ENCODE results near the gene GFI1B. TPM values are rescaled to one million over a fixed set of nuclear protein-coding genes. Genes with fewer than 3 reads are reported as not detected.

Gene GFI1B
- total RNA-seq, 2 donors from 2014 or later, result 0.44 TPM; not detected in 1

GRCh38 chr9:133031496-133031911 lies 53.0 kb downstream of the GFI1B start:
- H3K4me3 Mint-ChIP-seq, result peak overlapping the region; percentile 97
- TF ChIP-seq, protein P1, sequence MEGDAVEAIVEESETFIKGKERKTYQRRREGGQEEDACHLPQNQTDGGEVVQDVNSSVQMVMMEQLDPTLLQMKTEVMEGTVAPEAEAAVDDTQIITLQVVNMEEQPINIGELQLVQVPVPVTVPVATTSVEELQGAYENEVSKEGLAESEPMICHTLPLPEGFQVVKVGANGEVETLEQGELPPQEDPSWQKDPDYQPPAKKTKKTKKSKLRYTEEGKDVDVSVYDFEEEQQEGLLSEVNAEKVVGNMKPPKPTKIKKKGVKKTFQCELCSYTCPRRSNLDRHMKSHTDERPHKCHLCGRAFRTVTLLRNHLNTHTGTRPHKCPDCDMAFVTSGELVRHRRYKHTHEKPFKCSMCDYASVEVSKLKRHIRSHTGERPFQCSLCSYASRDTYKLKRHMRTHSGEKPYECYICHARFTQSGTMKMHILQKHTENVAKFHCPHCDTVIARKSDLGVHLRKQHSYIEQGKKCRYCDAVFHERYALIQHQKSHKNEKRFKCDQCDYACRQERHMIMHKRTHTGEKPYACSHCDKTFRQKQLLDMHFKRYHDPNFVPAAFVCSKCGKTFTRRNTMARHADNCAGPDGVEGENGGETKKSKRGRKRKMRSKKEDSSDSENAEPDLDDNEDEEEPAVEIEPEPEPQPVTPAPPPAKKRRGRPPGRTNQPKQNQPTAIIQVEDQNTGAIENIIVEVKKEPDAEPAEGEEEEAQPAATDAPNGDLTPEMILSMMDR (conservative IDR thresholded peaks at IDR 0.05), result no peak
- H3K27ac Mint-ChIP-seq, result peak overlapping the region; percentile 99
- H3K27me3 Mint-ChIP-seq (ENCODE audit: insufficient read depth), result peaks cover 3% of the 10 kb centered on the region
- Histone ChIP-seq H3K9me3 (ENCODE audit: control insufficient read depth, low read length) (peaks cover 12% of the 10 kb centered on the region), H3K36me3 (ENCODE audit: control insufficient read depth, insufficient read depth, low read length) (peaks cover 25% of the 10 kb centered on the region), H3K4me1 (ENCODE audit: control insufficient read depth, insufficient read depth, low read length) (no peaks in the 10 kb centered on the region), H3K4me3 (ENCODE audit: low read length) (peak overlapping the region; percentile 95), H3K27me3 (ENCODE audit: control insufficient read depth, insufficient read depth, low read length, poor library complexity, severe bottlenecking) (no peaks in the 10 kb centered on the region), H3K9ac (ENCODE audit: extremely low read depth, low read length, poor library complexity, severe bottlenecking) (peak overlapping the region; percentile 90), H3K27ac (ENCODE audit: low read depth, low read length) (peak overlapping the region; percentile 82)
- 68 to 70% methylated on average over 8 to 10 of the region's 10 CpGs for WGBS, 2 experiments (ENCODE audit: insufficient coverage in 1 of 2, insufficient read length in 1 of 2)
- peak; percentile 62 for DNase-seq
- peaks cover 5% of the 10 kb centered on the region for H3K36me3 Mint-ChIP-seq (ENCODE audit: low read depth)
- no peaks in the 10 kb centered on the region for H3K9me3 Mint-ChIP-seq
- H3K4me1 Mint-ChIP-seq, result peaks cover 17% of the 10 kb centered on the region

DNA sequence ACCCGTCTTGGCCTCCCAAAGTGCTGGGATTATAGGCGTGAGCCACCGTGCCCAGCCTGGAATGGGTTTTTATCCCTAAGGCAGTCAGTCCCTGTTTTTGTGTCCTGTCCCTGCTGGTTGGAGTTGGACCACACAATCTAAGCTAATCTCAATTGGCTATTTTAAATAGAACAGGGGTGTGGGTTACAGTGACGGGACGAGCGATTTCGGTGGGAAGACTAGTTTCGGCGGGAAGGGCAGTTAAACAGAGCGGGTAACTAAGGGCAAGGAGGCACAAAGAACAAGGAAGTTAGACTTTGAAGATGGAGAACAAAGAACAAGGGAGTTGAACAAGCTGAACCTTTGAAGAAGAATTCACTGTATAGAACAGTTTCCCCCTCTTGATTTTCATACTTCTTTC lies 53.7 kb downstream of the GFI1B start:
- H3K27me3 Mint-ChIP-seq (ENCODE audit: insufficient read depth), result peaks cover 1% of the 10 kb centered on the region
- Histone ChIP-seq H3K27ac (ENCODE audit: low read depth, low read length) (no peak overlapping the region), H3K4me3 (ENCODE audit: low read length) (peak overlapping the region; percentile 95), H3K9me3 (ENCODE audit: control insufficient read depth, low read length) (peaks cover 12% of the 10 kb centered on the region), H3K36me3 (ENCODE audit: control insufficient read depth, insufficient read depth, low read length) (peaks cover 25% of the 10 kb centered on the region), H3K4me1 (ENCODE audit: control insufficient read depth, insufficient read depth, low read length) (no peaks in the 10 kb centered on the region), H3K27me3 (ENCODE audit: control insufficient read depth, insufficient read depth, low read length, poor library complexity, severe bottlenecking) (no peaks in the 10 kb centered on the region), H3K9ac (ENCODE audit: extremely low read depth, low read length, poor library complexity, severe bottlenecking) (no peak overlapping the region)
- no peak overlapping the region for H3K27ac Mint-ChIP-seq
- H3K4me1 Mint-ChIP-seq, result peaks cover 17% of the 10 kb centered on the region
- H3K36me3 Mint-ChIP-seq (ENCODE audit: low read depth), result peaks cover 7% of the 10 kb centered on the region
- TF ChIP-seq, protein P1 (conservative IDR thresholded peaks at IDR 0.05), result no peak
- no peaks in the 10 kb centered on the region for H3K9me3 Mint-ChIP-seq
- 96 to 97% methylated on average over 6 to 10 of the region's 10 CpGs for WGBS, 2 experiments (ENCODE audit: insufficient coverage in 1 of 2, insufficient read length in 1 of 2)
- DNase-seq, result no peak
- H3K4me3 Mint-ChIP-seq, result peak overlapping the region; percentile 97

DNA sequence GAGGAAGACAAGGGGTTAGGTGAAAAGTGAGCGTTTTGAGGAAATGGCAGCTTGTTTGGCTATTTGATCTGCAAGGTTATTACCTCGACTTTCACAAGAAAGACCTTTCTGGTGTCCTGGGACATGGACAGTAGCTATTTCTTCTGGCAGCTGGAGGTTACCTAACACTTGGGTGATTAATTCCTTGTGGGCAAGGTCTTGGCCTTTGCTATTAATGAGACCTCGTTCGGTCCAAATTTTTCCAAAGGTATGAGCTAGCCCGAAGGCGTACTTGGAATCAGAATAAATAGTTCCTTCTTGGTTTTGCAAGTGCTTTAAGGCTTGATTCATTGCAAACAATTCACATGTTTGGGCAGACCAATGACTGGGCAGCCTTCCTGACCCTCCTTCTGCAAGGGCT lies 57.2 kb downstream of the GFI1B start:
- H3K27ac Mint-ChIP-seq, result no peak overlapping the region
- H3K36me3 ChIP-seq (ENCODE audit: control insufficient read depth, insufficient read depth, low read length), result peaks cover 46% of the 10 kb centered on the region
- WGBS, 2 experiments (ENCODE audit: insufficient coverage in 1 of 2, insufficient read length in 1 of 2), result 96 to 98% methylated on average over 6 of the region's 6 CpGs
- H3K9me3 Mint-ChIP-seq, result no peaks in the 10 kb centered on the region
- H3K36me3 Mint-ChIP-seq (ENCODE audit: low read depth), result peaks cover 12% of the 10 kb centered on the region
- no peak overlapping the region for H3K27ac ChIP-seq (ENCODE audit: low read depth, low read length)
- no peaks in the 10 kb centered on the region for H3K4me1 ChIP-seq (ENCODE audit: control insufficient read depth, insufficient read depth, low read length)
- H3K4me3 ChIP-seq (ENCODE audit: low read length), result no peak overlapping the region
- no peak for DNase-seq
- H3K27me3 ChIP-seq (ENCODE audit: control insufficient read depth, insufficient read depth, low read length, poor library complexity, severe bottlenecking), result no peaks in the 10 kb centered on the region
- peaks cover 15% of the 10 kb centered on the region for H3K4me1 Mint-ChIP-seq
- H3K9me3 ChIP-seq (ENCODE audit: control insufficient read depth, low read length), result peaks cover 12% of the 10 kb centered on the region
- no peak overlapping the region for H3K9ac ChIP-seq (ENCODE audit: extremely low read depth, low read length, poor library complexity, severe bottlenecking)
- H3K4me3 Mint-ChIP-seq, result no peak overlapping the region
- TF ChIP-seq, protein P1 (conservative IDR thresholded peaks at IDR 0.05), result no peak
- no peaks in the 10 kb centered on the region for H3K27me3 Mint-ChIP-seq (ENCODE audit: insufficient read depth)
